Measurements from ENCODE around the gene STK32B.

GRCh38 chr4:5112333-5113095 is 61.2 kb downstream of the STK32B start:
- TF ChIP-seq CTCF (IDR thresholded peaks at IDR 0.05) (no peak), POLR2A (IDR thresholded peaks at IDR 0.05) (no peak)
